GM12864 (cell line): Measurements from ENCODE around the gene UBE2L6.

Source experiments
- DNase-seq: peaks from one replicate; pipeline ENCODE4 v3.0.0-alpha.2; 2011; ENCODE audit warnings: low read depth
- H3K4me3 ChIP-seq: 2 replicates; pipeline ENCODE4 v1.5.1; 2011; ENCODE audit warnings: mild to moderate bottlenecking, low read depth, low read length, control low read depth
- TF ChIP-seq, protein P1 (sequence below): IDR thresholded peaks from 2 replicates; pipeline ENCODE4 v1.5.1; 2011; ENCODE audit warnings: low read depth, mild to moderate bottlenecking, moderate library complexity, low read length, control low read depth, inconsistent platforms; ENCODE audit errors: missing control alignments

Gene UBE2L6

GRCh38 chr11:57556041-57556440, 11.4 kb downstream of the UBE2L6 start:
- H3K4me3 ChIP-seq = no peak overlapping the region
- TF ChIP-seq, protein P1, sequence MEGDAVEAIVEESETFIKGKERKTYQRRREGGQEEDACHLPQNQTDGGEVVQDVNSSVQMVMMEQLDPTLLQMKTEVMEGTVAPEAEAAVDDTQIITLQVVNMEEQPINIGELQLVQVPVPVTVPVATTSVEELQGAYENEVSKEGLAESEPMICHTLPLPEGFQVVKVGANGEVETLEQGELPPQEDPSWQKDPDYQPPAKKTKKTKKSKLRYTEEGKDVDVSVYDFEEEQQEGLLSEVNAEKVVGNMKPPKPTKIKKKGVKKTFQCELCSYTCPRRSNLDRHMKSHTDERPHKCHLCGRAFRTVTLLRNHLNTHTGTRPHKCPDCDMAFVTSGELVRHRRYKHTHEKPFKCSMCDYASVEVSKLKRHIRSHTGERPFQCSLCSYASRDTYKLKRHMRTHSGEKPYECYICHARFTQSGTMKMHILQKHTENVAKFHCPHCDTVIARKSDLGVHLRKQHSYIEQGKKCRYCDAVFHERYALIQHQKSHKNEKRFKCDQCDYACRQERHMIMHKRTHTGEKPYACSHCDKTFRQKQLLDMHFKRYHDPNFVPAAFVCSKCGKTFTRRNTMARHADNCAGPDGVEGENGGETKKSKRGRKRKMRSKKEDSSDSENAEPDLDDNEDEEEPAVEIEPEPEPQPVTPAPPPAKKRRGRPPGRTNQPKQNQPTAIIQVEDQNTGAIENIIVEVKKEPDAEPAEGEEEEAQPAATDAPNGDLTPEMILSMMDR = no peak
- no peak for DNase-seq

GRCh38 chr11:57555393-57555792, 12.1 kb downstream of the UBE2L6 start:
- no peak for DNase-seq
- TF ChIP-seq, protein P1 = no peak
- H3K4me3 ChIP-seq = no peak overlapping the region

GRCh38 chr11:57552479-57552878, 15.0 kb downstream of the UBE2L6 start:
- no peak for DNase-seq

DNA sequence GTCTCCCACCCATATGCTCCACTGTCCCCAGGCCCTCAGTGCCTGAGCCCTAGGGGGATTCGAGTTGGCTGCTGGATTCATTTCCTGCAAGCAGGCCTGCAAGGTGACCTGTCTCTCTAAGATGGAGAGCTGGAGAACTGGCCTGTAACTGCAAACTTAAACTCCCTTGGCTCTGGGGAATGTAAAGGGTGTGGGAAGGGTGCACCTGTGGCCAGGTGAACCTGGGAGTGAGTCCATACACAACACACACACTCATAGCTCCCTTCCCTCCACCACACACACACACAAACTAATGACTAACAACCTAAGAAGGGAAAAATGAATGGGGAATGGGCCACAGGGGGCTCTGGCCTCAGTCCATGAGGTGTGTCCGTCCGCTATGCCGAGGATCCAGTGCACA, 15.5 kb downstream of the UBE2L6 start:
- TF ChIP-seq, protein P1 = no peak
- DNase-seq = no peak
- no peak overlapping the region for H3K4me3 ChIP-seq

More at GRCh38 chr11:57552479-57552878, 15.0 kb downstream of the UBE2L6 start:
- H3K4me3 ChIP-seq = no peak overlapping the region
- TF ChIP-seq, protein P1 = no peak

DNA sequence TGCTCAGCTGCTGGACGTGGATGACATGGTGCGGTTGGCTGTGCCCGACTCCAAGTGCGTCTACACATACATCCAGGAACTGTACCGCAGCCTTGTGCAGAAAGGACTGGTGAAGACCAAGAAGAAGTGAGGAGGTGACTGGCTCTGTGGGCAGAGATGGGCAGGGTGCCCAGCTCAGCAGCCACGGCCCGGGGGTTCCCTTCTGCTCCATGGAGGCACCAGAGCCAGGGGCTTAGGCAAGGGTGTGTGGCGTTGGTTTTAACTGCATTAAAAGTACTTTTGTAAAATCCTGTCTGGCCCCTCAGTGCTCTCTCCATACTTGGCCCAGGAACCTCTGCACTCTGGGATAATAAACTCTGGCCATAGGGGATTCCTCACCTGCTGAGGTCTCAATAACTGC, 17.5 kb downstream of the UBE2L6 start:
- TF ChIP-seq, protein P1 = no peak
- H3K4me3 ChIP-seq = no peak overlapping the region
- no peak for DNase-seq

- TF ChIP-seq, protein P1 = no peak
- DNase-seq = no peak
- no peak overlapping the region for H3K4me3 ChIP-seq
Measured at GRCh38 chr11:57547854-57548377, 19.6 kb downstream of the UBE2L6 start.

DNA sequence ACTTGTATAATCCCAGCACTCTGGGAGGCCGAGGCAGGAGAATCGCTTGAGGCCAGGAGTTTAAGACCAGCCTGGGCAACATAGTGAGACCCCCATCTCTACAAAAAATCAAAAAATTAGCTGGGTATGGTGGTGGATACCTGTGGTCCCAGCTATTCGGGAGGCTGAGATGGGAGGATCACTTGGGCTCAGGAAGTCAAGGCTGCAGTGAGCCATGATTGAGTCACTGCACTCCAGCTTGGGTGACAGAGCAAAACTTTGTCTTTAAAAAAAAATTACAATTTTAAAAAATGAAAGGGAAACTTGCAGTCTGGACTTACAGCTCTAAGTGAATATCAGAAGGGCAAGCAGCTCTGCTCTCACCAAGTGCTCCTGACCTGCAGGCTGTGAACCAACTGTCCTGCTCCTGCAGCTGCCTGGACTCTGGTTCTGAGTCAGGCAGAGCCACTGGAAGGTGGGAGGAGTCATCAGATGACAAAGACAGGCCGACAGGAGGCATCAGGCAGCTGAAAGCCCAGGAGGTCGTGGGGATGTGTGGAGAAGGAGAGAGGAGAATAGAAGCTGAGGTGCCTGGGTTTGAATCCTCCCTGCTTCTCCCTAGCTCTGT, 20.5 kb downstream of the UBE2L6 start:
- TF ChIP-seq, protein P1 = no peak
- no peak overlapping the region for H3K4me3 ChIP-seq
- DNase-seq = no peak
